ENCODE measurements around the gene DLG2. TPM values are rescaled to one million over a fixed set of nuclear protein-coding genes. Genes with fewer than 3 reads are reported as not detected.
A peak's percentile ranks its signal among the peaks of the same experiment; 100 is the strongest.

DLG2 gene
- total RNA-seq, 1 donor from 2014 or later = 0.26 TPM

- Histone ChIP-seq H3K36me3 (ENCODE audit: control insufficient read depth, insufficient read depth, low read length) (no peaks in the 10 kb centered on the region), H3K4me3 (ENCODE audit: low read depth, low read length) (peak overlapping the region; percentile 61), H3K27me3 (ENCODE audit: control insufficient read depth, insufficient read depth, low read length) (no peaks in the 10 kb centered on the region)
- TF ChIP-seq CTCF (IDR thresholded peaks at IDR 0.05; ENCODE audit: insufficient read depth, low read length, severe bottlenecking) = no peak
- no peak for DNase-seq (ENCODE audit: low read depth)
- no peak for FAIRE-seq
Measured at GRCh38 chr11:85647078-85647477, 19.9 kb upstream of the DLG2 start.

- no peak for FAIRE-seq
- DNase-seq (ENCODE audit: low read depth) = no peak
- Histone ChIP-seq H3K4me3 (ENCODE audit: low read depth, low read length) (no peak overlapping the region), H3K27me3 (ENCODE audit: control insufficient read depth, insufficient read depth, low read length) (no peaks in the 10 kb centered on the region), H3K36me3 (ENCODE audit: control insufficient read depth, insufficient read depth, low read length) (no peaks in the 10 kb centered on the region)
- TF ChIP-seq CTCF (IDR thresholded peaks at IDR 0.05; ENCODE audit: insufficient read depth, low read length, severe bottlenecking) = no peak
Measured at GRCh38 chr11:85643191-85643614, 16.1 kb upstream of the DLG2 start.

GRCh38 chr11:85634747-85635146 is 7.6 kb upstream of the DLG2 start:
- H3K36me3 ChIP-seq (ENCODE audit: control insufficient read depth, insufficient read depth, low read length) = no peaks in the 10 kb centered on the region
- no peak for TF ChIP-seq CTCF (IDR thresholded peaks at IDR 0.05; ENCODE audit: insufficient read depth, low read length, severe bottlenecking)
- no peak for FAIRE-seq
- no peak overlapping the region for H3K4me3 ChIP-seq (ENCODE audit: low read depth, low read length)
- DNase-seq (ENCODE audit: low read depth) = no peak
- H3K27me3 ChIP-seq (ENCODE audit: control insufficient read depth, insufficient read depth, low read length) = no peaks in the 10 kb centered on the region

GRCh38 chr11:85628771-85629341 is 1.7 kb upstream of the DLG2 start:
- H3K36me3 ChIP-seq (ENCODE audit: control insufficient read depth, insufficient read depth, low read length) = no peaks in the 10 kb centered on the region
- no peak for FAIRE-seq
- no peaks in the 10 kb centered on the region for H3K27me3 ChIP-seq (ENCODE audit: control insufficient read depth, insufficient read depth, low read length)
- peak overlapping the region; percentile 66 for H3K4me3 ChIP-seq (ENCODE audit: low read depth, low read length)
- no peak for TF ChIP-seq CTCF (IDR thresholded peaks at IDR 0.05; ENCODE audit: insufficient read depth, low read length, severe bottlenecking)
- no peak for DNase-seq (ENCODE audit: low read depth)

GRCh38 chr11:85627998-85628770 is 1.0 kb upstream of the DLG2 start, which contains the start of gene TMEM126B:
TMEM126B (plus strand) TSS chr11:85628593; CDS start chr11:85628608, 15 bp downstream.
- no peaks in the 10 kb centered on the region for H3K27me3 ChIP-seq (ENCODE audit: control insufficient read depth, insufficient read depth, low read length)
- FAIRE-seq (no peak), DNase-seq (ENCODE audit: low read depth) (peak; percentile 93)
- peak within 1 kb of the TSS; percentile 66 for H3K4me3 ChIP-seq (ENCODE audit: low read depth, low read length)
- TF ChIP-seq CTCF (IDR thresholded peaks at IDR 0.05; ENCODE audit: insufficient read depth, low read length, severe bottlenecking) = no peak
- no peaks in the 10 kb centered on the region for H3K36me3 ChIP-seq (ENCODE audit: control insufficient read depth, insufficient read depth, low read length)

Measured in bronchial epithelial cell (primary cell).